ENCODE results near the gene NHLRC1. TPM values are rescaled to one million over a fixed set of nuclear protein-coding genes. Genes with fewer than 3 reads are reported as not detected.

The NHLRC1 gene
- total and polyA plus RNA-seq, 2 of the 13 experiments (the other 11 are each of a cell fraction or from before 2014, with no cell fraction given), result 0.04 to 0.11 TPM

GRCh38 chr6:18122128-18123093, at the start of gene NHLRC1 (continued):
- peak; percentile 95 for TF ChIP-seq YEATS2 (CRISPR knock-in tag; IDR thresholded peaks at IDR 0.05; ENCODE audit: borderline replicate concordance)
- peak; percentile 98 for TF ChIP-seq CBX5 (CRISPR knock-in tag; IDR thresholded peaks at IDR 0.05; ENCODE audit: borderline replicate concordance)
- TF ChIP-seq ZNF563 (CRISPR knock-in tag; IDR thresholded peaks at IDR 0.05), result peak; percentile 78; the same call in 1 of the 2 replicates
- no peak; the same call in 1 of the 2 replicates for TF ChIP-seq ELK4 (CRISPR knock-in tag; IDR thresholded peaks at IDR 0.05; ENCODE audit: borderline replicate concordance)
- TF ChIP-seq EEA1 (CRISPR knock-in tag; IDR thresholded peaks at IDR 0.05; ENCODE audit: borderline replicate concordance), result peak; percentile 77; the same call in 1 of the 2 replicates
- TF ChIP-seq, protein P1, sequence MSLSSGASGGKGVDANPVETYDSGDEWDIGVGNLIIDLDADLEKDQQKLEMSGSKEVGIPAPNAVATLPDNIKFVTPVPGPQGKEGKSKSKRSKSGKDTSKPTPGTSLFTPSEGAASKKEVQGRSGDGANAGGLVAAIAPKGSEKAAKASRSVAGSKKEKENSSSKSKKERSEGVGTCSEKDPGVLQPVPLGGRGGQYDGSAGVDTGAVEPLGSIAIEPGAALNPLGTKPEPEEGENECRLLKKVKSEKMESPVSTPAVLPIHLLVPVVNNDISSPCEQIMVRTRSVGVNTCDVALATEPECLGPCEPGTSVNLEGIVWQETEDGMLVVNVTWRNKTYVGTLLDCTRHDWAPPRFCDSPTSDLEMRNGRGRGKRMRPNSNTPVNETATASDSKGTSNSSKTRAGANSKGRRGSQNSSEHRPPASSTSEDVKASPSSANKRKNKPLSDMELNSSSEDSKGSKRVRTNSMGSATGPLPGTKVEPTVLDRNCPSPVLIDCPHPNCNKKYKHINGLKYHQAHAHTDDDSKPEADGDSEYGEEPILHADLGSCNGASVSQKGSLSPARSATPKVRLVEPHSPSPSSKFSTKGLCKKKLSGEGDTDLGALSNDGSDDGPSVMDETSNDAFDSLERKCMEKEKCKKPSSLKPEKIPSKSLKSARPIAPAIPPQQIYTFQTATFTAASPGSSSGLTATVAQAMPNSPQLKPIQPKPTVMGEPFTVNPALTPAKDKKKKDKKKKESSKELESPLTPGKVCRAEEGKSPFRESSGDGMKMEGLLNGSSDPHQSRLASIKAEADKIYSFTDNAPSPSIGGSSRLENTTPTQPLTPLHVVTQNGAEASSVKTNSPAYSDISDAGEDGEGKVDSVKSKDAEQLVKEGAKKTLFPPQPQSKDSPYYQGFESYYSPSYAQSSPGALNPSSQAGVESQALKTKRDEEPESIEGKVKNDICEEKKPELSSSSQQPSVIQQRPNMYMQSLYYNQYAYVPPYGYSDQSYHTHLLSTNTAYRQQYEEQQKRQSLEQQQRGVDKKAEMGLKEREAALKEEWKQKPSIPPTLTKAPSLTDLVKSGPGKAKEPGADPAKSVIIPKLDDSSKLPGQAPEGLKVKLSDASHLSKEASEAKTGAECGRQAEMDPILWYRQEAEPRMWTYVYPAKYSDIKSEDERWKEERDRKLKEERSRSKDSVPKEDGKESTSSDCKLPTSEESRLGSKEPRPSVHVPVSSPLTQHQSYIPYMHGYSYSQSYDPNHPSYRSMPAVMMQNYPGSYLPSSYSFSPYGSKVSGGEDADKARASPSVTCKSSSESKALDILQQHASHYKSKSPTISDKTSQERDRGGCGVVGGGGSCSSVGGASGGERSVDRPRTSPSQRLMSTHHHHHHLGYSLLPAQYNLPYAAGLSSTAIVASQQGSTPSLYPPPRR (CRISPR knock-in tag; IDR thresholded peaks at IDR 0.05; ENCODE audit: borderline replicate concordance), result peak; percentile 94
- TF ChIP-seq ZNF333 (CRISPR knock-in tag; IDR thresholded peaks at IDR 0.05; ENCODE audit: borderline replicate concordance), result peak; percentile 95
- peak; percentile 98; the same call in 1 of the 2 replicates for TF ChIP-seq ZNF34 (CRISPR knock-in tag; IDR thresholded peaks at IDR 0.05; ENCODE audit: borderline replicate concordance)
- TF ChIP-seq ZFP41 (CRISPR knock-in tag; IDR thresholded peaks at IDR 0.05; ENCODE audit: borderline replicate concordance), result peak; percentile 94; the same call in 1 of the 2 replicates
- peak; percentile 100 for TF ChIP-seq RARA (CRISPR knock-in tag; IDR thresholded peaks at IDR 0.05)
- peak; percentile 100 for TF ChIP-seq TBL1XR1 (IDR thresholded peaks at IDR 0.05; ENCODE audit: borderline replicate concordance, low read length, partially characterized antibody)
- peak; percentile 96 for TF ChIP-seq ZNF891 (CRISPR knock-in tag; IDR thresholded peaks at IDR 0.05)
- no peak for TF ChIP-seq ZNF572 (CRISPR knock-in tag; IDR thresholded peaks at IDR 0.05)
- no peak for TF ChIP-seq ZNF557 (CRISPR knock-in tag; IDR thresholded peaks at IDR 0.05)
- TF ChIP-seq KLF6 (CRISPR knock-in tag; IDR thresholded peaks at IDR 0.05), result peak; percentile 91
- TF ChIP-seq EHMT2 (IDR thresholded peaks at IDR 0.05; ENCODE audit: borderline replicate concordance, low read depth, low read length), result no peak
- peak; percentile 95 for TF ChIP-seq ZNF205 (CRISPR knock-in tag; IDR thresholded peaks at IDR 0.05)
- peak; percentile 96 for TF ChIP-seq RNF2 (conservative IDR thresholded peaks at IDR 0.05; ENCODE audit: low read depth)
- peak; percentile 86 for TF ChIP-seq ZNF225 (CRISPR knock-in tag; IDR thresholded peaks at IDR 0.05)
- TF ChIP-seq CREM (IDR thresholded peaks at IDR 0.05), result peak; percentile 50; the same call in 1 of the 2 replicates
- TF ChIP-seq CREM (CRISPR knock-in tag; IDR thresholded peaks at IDR 0.05), result 0 out of 2 replicates have a peak, but pooled peaks have one; percentile 52
- TF ChIP-seq ZNF839 (CRISPR knock-in tag; IDR thresholded peaks at IDR 0.05; ENCODE audit: borderline replicate concordance), result peak; percentile 84; the same call in 1 of the 2 replicates
- TF ChIP-seq ZNF605 (CRISPR knock-in tag; IDR thresholded peaks at IDR 0.05), result peak; percentile 93
- TF ChIP-seq YEATS4 (CRISPR knock-in tag; IDR thresholded peaks at IDR 0.05; ENCODE audit: borderline replicate concordance), result peak; percentile 84
- TF ChIP-seq TP53 (CRISPR knock-in tag; conservative IDR thresholded peaks at IDR 0.05), result no peak
